Hepatocyte (in vitro differentiated cells): ENCODE data around the gene EVX2. TPM values are rescaled to one million over a fixed set of nuclear protein-coding genes. Genes with fewer than 3 reads are reported as not detected.
A peak's percentile ranks its signal among the peaks of the same experiment; 100 is the strongest.

ENCODE experiments used
- DNase-seq: peaks from one replicate; pipeline ENCODE4 v3.0.0-alpha.2; 2016; ENCODE audit warnings: low spot score
- H2AFZ ChIP-seq: fragments of 200-600 bp; sonication (generic); 2 replicates; pipeline ENCODE4 v1.6.0; 2016; ENCODE audit warnings: antibody characterized with exemption, mild to moderate bottlenecking
- H3K27ac ChIP-seq: fragments of 200-600 bp; sonication (generic); 2 replicates; pipeline ENCODE4 v1.5.1; 2016; ENCODE audit warnings: mild to moderate bottlenecking
- H3K27me3 ChIP-seq: fragments of 200-600 bp; sonication (generic); 2 replicates; pipeline ENCODE4 v1.6.1; 2016
- H3K36me3 ChIP-seq: fragments of 200-600 bp; sonication (generic); replicated peaks from 2 replicates; pipeline ENCODE4 v1.5.1; 2016; ENCODE audit warnings: low read depth; ENCODE audit not compliant: insufficient read depth
- H3K4me1 ChIP-seq: fragments of 200-600 bp; sonication (generic); 2 replicates; pipeline ENCODE4 v1.5.1; 2016; ENCODE audit warnings: mild to moderate bottlenecking, moderate library complexity; ENCODE audit not compliant: insufficient read depth
- H3K4me2 ChIP-seq: fragments of 200-600 bp; sonication (generic); 2 replicates; pipeline ENCODE4 v1.6.0; 2016
- H3K4me3 ChIP-seq: fragments of 200-600 bp; sonication (generic); 2 replicates; pipeline ENCODE4 v1.5.1; 2016; ENCODE audit warnings: mild to moderate bottlenecking
- H3K79me2 ChIP-seq: fragments of 200-600 bp; sonication (generic); 2 replicates; pipeline ENCODE4 v1.6.0; 2017; ENCODE audit warnings: mild to moderate bottlenecking
- H3K9me2 ChIP-seq: fragments of 200-600 bp; sonication (generic); replicated peaks from 2 replicates; pipeline ENCODE4 v1.6.0; 2017; ENCODE audit warnings: mild to moderate bottlenecking; ENCODE audit not compliant: insufficient read depth
- H3K9me3 ChIP-seq: fragments of 200-600 bp; sonication (generic); 2 replicates; pipeline ENCODE4 v1.5.1; 2016; ENCODE audit warnings: low read depth, mild to moderate bottlenecking
- H4K20me1 ChIP-seq: fragments of 200-600 bp; sonication (generic); 2 replicates; pipeline ENCODE4 v1.6.0; 2016; ENCODE audit warnings: mild to moderate bottlenecking; ENCODE audit not compliant: insufficient read depth, poor library complexity, severe bottlenecking
- CTCF ChIP-seq: fragments of 200-600 bp; sonication (generic); IDR thresholded peaks from 2 replicates; pipeline ENCODE4 v1.5.1; 2016; ENCODE audit warnings: antibody characterized with exemption, mild to moderate bottlenecking; ENCODE audit not compliant: poor library complexity
- EZH2 ChIP-seq: fragments of 200-600 bp; sonication (generic); IDR thresholded peaks from 2 replicates; pipeline ENCODE4 v1.6.1; 2016; ENCODE audit warnings: antibody characterized with exemption, mild to moderate bottlenecking, borderline replicate concordance
- EZH2phosphoT487 ChIP-seq: fragments of 200-600 bp; sonication (generic); IDR thresholded peaks from one replicate; pipeline ENCODE4 v1.6.1; 2018; ENCODE audit warnings: antibody characterized with exemption, mild to moderate bottlenecking, low read depth, moderate library complexity; ENCODE audit not compliant: unreplicated experiment, severe bottlenecking
- WGBS: methylation state at CpG from one replicate; pipeline ENCODE4 v1.1.6; 2016; ENCODE audit warnings: low lambda C conversion rate; ENCODE audit errors: missing lambda C conversion rate; 5-methylcytosine and 5-hydroxymethylcytosine counted together
- polyA plus RNA-seq: library from polyadenylated mRNA; unstranded; fragments of >200 nt; fragmentation: Nextera tagmentation; extraction: Ambion mirVana; gene quantifications from 2 replicates; pipeline ENCODE4 v1.2.1, GENCODE V29; 2016
- total RNA-seq: library from RNA; depleted of rRNA; stranded (reverse); fragments of >200 nt; gene quantifications from 2 replicates; pipeline ENCODE4 v1.2.3, GENCODE V29; 2014

Gene EVX2
- total and polyA plus RNA-seq, 2 experiments from 2014 or later = 1.7 to 3.5 TPM

- Histone ChIP-seq H4K20me1 (no peaks in the 10 kb centered on the region), H3K36me3 (no peaks in the 10 kb centered on the region), H3K4me1 (peaks cover 15% of the 10 kb centered on the region), H3K27ac (peak overlapping the region; percentile 88), H3K4me2 (peak overlapping the region; percentile 84), H3K9me3 (no peaks in the 10 kb centered on the region), H3K9me2 (no peaks in the 10 kb centered on the region), H3K27me3 (peaks cover 95% of the 10 kb centered on the region), H2AFZ (peak overlapping the region; percentile 26), H3K79me2 (peaks cover 49% of the 10 kb centered on the region), H3K4me3 (peak overlapping the region; percentile 53)
- TF ChIP-seq CTCF (no peak), EZH2 (peak; percentile 73), EZH2phosphoT487 (no peak)
- WGBS = 2% methylated on average over 63 of the region's 66 CpGs
- no peak for DNase-seq
Observed at GRCh38 chr2:176082824-176083751, 674 bp downstream of the EVX2 start.

DNA sequence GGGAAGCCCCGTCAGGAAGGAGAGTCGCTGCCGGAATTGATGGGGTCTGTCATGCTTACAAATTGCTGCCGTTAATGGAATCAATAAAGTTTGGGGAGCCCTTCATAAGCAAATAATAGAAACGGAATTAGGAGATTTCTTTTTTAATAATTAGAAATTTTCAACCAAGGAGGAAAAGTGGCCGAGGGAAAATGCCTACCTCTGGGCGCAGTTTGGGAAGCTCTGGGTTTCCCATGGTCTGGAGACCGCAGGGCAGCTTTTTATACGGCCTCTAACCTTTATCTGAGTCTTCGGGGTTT lies 1.3 kb downstream of the EVX2 start:
- Histone ChIP-seq H3K4me1 (peaks cover 9% of the 10 kb centered on the region), H3K27ac (peak overlapping the region; percentile 88), H2AFZ (peak overlapping the region; percentile 26), H3K4me2 (peak overlapping the region; percentile 84), H3K36me3 (no peaks in the 10 kb centered on the region), H3K9me2 (no peaks in the 10 kb centered on the region), H3K9me3 (no peaks in the 10 kb centered on the region), H3K4me3 (peak overlapping the region; percentile 53), H4K20me1 (no peaks in the 10 kb centered on the region), H3K27me3 (peaks cover 92% of the 10 kb centered on the region), H3K79me2 (peaks cover 47% of the 10 kb centered on the region)
- TF ChIP-seq CTCF = no peak
- peak; percentile 85 for TF ChIP-seq EZH2
- no peak for TF ChIP-seq EZH2phosphoT487
- no peak for DNase-seq
- WGBS = 5% methylated on average over 10 of the region's 10 CpGs

GRCh38 chr2:176081837-176082524 lies 1.8 kb downstream of the EVX2 start:
- Histone ChIP-seq H3K27me3 (peaks cover 92% of the 10 kb centered on the region), H3K36me3 (no peaks in the 10 kb centered on the region), H3K4me2 (peak overlapping the region; percentile 84), H4K20me1 (no peaks in the 10 kb centered on the region), H3K4me1 (peaks cover 9% of the 10 kb centered on the region), H3K27ac (peak overlapping the region; percentile 88), H3K79me2 (peaks cover 46% of the 10 kb centered on the region), H3K9me3 (no peaks in the 10 kb centered on the region), H3K9me2 (no peaks in the 10 kb centered on the region), H2AFZ (peak overlapping the region; percentile 26), H3K4me3 (peak overlapping the region; percentile 53)
- 3% methylated on average over 62 of the region's 62 CpGs for WGBS
- TF ChIP-seq EZH2phosphoT487 (peak; percentile 73), EZH2 (peak; percentile 99), CTCF (no peak)
- no peak for DNase-seq
